Islet precursor cell (in vitro differentiated cells): ENCODE measurements around the gene ATP1A4.

Experiments used
- DNase-seq: peaks from one replicate; pipeline ENCODE4 v3.0.0-alpha.2; 2018

Gene ATP1A4

DNA sequence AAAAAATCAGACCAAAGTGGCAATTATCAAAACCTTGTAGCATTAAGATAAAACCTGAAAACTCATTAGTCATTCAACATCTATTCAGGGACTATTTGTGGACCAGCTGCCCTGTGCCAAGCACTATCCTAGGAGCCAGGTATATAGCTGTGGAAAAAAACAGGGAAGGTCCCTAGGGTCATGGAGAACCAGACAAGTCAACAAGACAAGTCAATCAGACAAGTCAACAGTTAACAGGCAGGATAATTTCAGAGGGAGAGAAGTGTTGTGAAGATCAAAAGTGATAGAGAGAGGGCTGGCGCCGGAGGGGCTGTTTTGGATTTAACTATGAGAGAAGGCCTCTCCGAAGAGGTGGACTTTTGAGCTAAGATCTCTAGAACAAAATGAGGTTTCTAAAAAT is 3.3 kb upstream of the ATP1A4 start:
- no peak for DNase-seq

- DNase-seq: no peak
Measured at GRCh38 chr1:160149233-160149632, 2.2 kb upstream of the ATP1A4 start.

GRCh38 chr1:160149716-160150115 is 1.7 kb upstream of the ATP1A4 start:
- no peak for DNase-seq

GRCh38 chr1:160154790-160155189 is 3.4 kb downstream of the ATP1A4 start:
- DNase-seq: no peak

DNA sequence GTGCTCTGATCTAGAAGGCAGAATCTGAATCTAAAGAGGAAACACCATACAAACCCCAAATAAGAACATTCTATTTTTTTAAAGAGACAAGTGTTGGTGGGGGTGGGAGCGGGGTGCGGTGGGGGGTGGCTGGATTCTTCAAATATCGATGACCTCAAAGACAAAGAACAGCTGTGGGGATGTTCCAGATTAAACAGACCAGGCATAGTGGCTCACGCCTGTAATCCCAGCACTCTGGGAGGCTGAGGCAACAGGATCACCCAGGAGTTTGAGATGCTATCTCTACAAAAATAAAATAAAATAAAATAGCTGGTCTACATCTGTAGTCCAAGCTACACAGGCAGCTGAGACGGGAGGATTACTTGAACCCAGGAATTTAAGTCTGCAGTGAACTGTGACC is 5.0 kb downstream of the ATP1A4 start:
- DNase-seq: no peak

GRCh38 chr1:160157174-160157573 is 5.8 kb downstream of the ATP1A4 start:
- DNase-seq: no peak

DNA sequence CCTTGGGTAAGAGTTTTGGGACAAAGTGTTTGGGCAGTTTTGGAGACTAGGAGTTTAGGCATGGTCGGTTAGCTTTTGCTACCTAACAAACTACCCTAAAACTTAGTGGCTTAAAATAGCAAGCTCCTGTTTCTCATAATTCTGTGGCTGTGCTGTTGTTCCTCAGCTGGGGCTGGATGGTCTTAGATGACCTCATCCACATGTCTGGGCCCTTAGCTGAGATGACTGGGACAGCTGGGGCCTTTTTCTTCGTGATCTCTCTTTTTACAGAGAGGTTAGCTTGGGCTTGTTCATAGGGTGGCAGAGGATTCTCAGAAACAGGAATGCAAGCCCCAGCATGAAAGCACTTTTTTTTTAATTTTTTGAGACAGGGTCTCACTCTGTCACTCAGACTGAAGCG is 6.6 kb downstream of the ATP1A4 start:
- no peak for DNase-seq

DNA sequence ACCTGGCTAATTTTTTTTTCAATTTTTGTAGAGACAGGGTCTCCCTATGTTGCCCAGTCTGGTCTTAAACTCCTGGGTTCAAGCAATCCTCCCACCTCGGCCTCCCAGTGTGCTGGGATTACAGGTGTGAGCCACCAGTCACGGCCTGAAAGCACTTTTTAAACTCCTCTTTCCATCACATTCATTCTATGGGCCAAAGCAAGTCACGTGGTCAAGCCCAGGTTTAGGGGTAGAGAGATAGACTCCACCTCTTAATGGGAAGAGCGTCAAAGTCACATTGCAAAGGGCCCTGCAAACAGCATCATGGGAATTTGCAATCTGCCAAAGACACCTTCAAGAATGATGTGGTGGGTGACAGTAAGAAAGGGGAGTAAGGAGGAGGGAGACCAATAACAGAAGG is 7.1 kb downstream of the ATP1A4 start:
- no peak for DNase-seq

- no peak for DNase-seq
Measured at GRCh38 chr1:160159846-160160245, 8.4 kb downstream of the ATP1A4 start.

- peak; percentile 83 for DNase-seq
Measured at GRCh38 chr1:160161965-160162705, 10.7 kb downstream of the ATP1A4 start.

DNA sequence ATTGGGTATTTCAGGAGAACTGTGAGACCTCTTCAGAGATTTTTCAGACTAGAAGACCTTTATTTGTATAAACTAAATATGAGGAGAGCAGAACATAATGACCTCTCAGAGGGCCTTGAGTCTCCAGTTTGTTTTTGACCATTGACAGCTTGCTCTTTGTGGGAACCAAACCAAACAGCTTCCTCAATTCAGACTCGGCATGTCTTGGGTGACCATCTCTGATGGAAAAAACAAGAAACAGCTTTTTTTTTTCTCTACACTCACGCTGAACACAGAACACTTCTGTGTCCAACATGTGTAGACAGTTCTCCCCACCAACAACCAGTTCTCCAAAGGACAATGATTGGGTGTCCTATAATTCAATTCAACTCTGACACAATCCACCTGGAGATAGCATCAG is 11.5 kb downstream of the ATP1A4 start:
- DNase-seq: no peak

DNA sequence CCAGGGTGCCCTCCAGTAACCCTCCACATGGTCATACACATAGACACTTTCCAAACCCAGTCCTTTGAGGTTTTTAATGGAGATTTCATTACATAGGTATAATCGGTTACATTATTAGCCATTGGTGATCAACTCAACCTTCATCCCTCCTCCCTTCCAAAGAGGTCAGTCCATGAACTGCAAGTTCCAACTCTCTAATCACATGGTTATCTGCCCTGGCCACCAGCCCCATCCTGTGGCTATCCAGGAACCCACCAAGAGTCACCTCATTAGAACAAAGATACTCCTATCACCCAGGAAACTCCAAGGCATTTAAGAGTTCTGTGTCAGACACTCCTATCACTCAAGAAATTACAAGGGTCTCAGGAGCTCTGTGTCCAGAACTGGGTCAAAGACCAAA is 12.2 kb downstream of the ATP1A4 start:
- no peak for DNase-seq

GRCh38 chr1:160164121-160164520 is 12.7 kb downstream of the ATP1A4 start:
- DNase-seq: no peak

DNA sequence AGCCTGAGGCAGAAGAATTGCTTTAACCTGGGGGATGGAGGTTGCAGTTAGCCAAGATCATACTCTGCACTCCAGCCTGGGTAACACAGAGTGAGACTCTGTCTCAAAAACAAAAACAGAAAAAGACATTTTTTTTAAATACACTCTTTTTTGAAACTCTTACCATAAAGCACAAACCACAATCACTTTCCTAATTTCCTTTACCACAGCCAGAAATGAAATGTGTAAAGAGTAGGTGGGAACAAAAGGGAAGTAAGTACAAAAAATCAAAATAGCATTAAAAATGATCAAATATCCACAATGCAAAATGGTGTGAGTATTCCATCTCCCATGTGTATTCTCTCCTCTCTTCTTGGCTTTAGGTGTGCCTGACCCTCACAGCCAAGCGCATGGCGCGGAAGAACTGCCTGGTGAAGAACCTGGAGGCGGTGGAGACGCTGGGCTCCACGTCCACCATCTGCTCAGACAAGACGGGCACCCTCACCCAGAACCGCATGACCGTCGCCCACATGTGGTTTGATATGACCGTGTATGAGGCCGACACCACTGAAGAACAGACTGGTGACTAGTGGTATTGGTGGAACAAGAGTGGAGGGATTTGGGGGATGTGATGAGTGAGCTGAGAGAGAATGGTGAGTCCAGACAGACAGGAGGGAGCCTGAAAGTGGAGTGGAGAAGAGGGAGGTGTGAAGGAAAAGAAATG is 14.9 kb downstream of the ATP1A4 start:
- no peak for DNase-seq

DNA sequence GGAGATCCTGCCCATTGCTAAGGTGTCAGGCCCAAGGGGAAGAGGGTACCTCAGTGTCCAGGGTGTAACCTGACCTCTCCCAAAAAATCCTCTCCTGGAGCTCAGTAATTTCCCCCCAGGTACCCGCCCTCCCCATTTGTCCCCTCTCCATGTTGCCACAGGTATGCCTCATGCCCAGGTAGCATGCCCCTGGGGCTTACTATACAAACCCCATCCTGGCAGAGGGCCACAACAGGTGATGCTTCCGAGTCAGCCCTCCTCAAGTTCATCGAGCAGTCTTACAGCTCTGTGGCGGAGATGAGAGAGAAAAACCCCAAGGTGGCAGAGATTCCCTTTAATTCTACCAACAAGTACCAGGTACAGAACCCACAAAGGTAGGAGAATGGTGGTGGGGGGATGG is 15.7 kb downstream of the ATP1A4 start:
- no peak for DNase-seq

DNA sequence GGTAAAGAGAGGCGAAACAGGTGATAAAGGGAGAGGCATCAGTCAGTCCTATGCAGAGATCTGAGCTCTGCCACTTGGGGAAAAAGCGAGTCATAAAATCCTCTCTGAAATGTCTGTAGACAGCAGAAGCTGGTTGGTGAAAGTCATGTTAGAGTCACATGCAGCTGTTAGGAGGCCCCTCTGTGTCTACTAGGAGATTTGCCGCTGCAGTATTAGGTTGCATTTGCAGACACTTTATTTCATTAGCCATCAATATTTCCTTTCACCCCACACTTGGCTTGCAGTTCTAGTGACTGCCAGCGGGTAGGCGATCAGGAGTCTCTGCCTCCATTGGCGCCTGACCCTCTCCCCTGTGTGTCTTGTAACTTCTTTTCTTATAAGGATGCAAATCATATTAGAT is 16.2 kb downstream of the ATP1A4 start:
- DNase-seq: no peak

GRCh38 chr1:160168016-160168415 is 16.6 kb downstream of the ATP1A4 start:
- DNase-seq: no peak

DNA sequence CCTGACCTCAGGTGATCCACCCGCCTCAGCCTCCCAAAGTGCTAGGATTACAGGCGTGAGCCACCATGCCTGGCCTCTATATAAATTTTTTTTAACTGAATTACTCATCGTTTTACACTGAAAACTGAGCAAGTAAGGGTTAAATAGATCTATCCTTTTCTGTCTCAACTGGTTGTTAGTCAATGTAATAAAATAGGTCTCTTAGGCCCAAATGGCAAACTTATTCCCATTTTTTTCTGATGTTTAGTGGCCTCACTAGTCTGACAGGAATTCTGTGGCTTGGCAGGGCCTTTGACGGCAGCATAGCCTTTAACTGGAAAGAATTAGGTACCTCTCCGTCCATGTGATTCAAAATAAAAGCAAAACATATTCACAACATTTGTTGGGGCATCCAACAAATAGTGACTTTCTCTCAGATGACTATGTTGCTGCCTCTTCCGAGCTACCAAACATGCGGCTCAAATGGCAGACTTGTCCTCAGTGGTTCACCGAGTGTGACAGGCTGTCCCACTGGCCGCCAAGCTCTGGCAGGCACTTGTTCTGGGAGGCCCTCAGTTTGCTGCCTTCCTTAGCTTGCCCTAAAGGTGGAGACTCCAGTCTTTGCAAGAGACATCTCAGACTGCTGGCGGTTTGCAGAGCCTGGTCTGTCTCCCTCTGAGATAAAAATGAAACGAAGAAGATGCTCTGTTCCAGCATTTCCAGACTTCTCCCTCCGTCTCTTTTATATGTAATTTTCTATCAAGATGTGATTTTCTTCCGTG is 17.4 kb downstream of the ATP1A4 start:
- DNase-seq: peak; percentile 77

GRCh38 chr1:160169553-160170399 is 18.4 kb downstream of the ATP1A4 start:
- DNase-seq: no peak

DNA sequence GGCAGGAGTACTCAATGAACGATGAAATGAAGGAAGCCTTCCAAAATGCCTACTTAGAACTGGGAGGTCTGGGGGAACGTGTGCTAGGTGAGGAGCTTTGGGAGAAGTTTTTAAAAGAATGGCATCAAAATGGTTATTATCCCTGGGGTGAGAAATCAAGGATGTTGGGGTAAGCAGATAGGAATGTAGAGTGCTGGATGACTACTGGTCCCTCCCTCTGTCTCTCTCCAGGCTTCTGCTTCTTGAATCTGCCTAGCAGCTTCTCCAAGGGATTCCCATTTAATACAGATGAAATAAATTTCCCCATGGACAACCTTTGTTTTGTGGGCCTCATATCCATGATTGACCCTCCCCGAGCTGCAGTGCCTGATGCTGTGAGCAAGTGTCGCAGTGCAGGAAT is 20.0 kb downstream of the ATP1A4 start:
- DNase-seq: no peak

- DNase-seq: peak; percentile 72
Measured at GRCh38 chr1:160171980-160172379, 20.6 kb downstream of the ATP1A4 start.

DNA sequence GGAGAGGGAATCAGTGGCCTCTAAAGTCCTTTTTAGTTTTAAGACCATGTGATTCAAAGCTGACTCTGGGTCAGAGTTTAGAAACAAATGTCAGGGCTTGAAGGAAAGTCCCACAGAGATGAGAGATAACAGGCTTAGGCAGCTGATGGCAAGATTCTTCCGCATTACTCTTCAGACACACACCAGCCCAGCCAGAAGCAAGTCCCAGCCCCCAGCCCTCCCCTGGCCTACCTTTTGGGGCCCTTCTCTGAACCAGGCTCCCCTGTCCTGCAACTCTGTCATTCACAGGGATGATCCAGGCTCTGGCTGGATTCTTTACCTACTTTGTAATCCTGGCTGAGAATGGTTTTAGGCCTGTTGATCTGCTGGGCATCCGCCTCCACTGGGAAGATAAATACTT is 25.8 kb downstream of the ATP1A4 start:
- DNase-seq: peak; percentile 83

DNA sequence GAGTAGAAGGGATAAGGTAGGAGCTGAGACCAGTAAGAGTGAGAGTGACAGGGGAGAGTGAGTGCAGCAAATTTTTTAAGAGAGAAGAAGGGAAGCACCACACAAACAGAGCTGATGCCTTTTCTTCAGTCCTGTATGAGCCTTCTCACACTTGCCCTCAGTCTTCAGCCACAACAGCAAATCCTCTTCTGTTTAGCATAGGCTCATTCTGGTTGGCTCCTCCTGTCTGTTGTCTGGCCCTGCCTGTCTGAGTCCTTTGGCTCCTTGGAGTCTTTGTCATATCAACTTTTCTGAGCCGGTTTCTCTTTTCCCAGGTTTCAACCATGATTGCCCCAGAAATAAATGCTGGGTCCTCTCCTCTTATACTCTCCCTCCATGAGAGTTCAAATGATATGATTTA is 26.3 kb downstream of the ATP1A4 start:
- no peak for DNase-seq
